Measurements from ENCODE around the gene SDR39U1.

Gene SDR39U1

DNA sequence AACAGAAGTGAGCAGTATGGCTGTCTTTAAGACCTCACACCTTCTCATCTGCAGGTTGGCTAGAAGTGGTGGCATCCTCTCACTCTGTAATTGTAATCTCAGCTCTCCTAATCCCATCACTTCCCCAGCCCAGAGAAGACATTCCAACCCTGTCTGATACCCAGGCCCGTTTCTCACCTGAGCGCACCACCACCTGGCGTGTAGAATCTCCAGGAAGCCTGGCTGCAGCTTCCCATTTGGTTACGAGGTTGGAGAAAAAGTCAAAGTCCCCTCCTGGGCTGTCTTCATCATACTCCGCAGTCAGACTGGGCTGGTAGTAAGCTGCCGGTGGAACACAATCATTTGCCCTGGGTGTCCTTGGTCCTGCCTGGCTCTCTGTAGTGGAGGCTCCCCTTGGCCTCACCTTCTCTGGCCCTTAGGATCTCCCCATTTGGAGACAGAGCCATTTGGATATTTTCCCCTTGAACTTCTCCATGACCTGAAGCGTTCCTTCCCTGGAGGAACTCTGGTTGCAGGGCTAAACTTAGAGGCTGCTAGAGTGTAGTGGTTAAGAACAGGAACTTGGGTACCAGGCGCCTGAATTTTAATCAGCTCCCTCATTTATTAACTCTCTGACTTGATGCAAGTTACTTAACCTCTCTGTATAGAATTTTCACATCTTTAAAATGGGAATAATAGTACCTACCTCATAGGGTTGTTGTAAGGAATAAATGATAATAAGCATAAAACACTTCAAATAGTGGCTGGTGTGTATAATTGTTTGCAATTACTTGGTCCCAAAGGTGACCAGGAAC, 1.8 kb downstream of the SDR39U1 start:
- no peak for DNase-seq (ENCODE audit: low read depth, low spot score)
- TF ChIP-seq CTCF (IDR thresholded peaks at IDR 0.05; ENCODE audit: low read depth, low read length), result no peak
- in situ Hi-C loops (cut with HindIII; ENCODE audit: low sequenced_read_pairs), result no loop called here
- no peak overlapping the region for H3K4me3 ChIP-seq (ENCODE audit: low read depth, low read length)

DNA sequence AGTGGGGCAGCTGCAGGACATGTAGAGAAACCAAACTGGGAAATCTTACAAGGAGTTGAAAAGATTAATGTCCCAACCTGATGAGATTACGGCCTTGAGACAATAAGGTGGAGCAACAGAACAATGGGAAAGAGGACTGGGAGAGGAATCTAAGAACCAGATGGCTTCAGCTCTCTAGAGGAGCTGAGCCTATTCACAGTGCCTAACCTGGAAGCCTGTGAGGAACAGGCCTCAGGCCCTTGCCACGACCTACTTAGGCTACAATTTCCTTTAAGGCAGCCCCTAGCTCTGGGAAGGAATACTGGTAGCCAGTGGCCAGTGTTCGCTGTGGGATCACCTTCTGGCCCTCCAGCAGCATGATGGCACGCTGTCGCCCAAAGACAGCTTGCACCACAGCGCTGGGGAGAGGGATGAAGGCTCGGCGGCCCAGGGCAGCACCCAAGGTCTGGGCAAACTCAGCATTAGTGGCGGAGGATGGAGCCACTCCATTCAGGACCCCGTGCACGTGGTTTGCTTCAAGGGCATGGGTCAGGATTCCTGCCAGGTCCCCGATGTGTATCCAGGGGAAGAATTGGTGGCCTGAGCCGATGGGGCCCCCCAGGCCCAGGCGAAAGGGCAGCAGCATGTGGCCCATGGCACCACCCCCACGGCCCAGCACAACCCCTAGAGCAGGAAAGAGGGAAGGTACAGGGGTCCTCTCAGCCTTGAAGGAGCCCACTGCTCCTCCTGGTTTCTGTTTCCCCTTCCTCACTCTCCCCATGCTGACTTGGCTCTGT, 2.6 kb downstream of the SDR39U1 start:
- no peak for DNase-seq (ENCODE audit: low read depth, low spot score)
- in situ Hi-C loops (cut with HindIII; ENCODE audit: low sequenced_read_pairs), result loop anchor here (10.0 kb wide), 1 partner anchor 105 kb away; the partner anchor contains the start of genes ADCY4 and RIPK3
- TF ChIP-seq CTCF (IDR thresholded peaks at IDR 0.05; ENCODE audit: low read depth, low read length), result no peak
- no peak overlapping the region for H3K4me3 ChIP-seq (ENCODE audit: low read depth, low read length)

GRCh38 chr14:24439257-24439656, 3.3 kb downstream of the SDR39U1 start:
- in situ Hi-C loops (cut with HindIII; ENCODE audit: low sequenced_read_pairs), result loop anchor here (10.0 kb wide), 1 partner anchor 104 kb away; the partner anchor contains the start of genes ADCY4 and RIPK3
- TF ChIP-seq CTCF (IDR thresholded peaks at IDR 0.05; ENCODE audit: low read depth, low read length), result no peak
- DNase-seq (ENCODE audit: low read depth, low spot score), result no peak
- H3K4me3 ChIP-seq (ENCODE audit: low read depth, low read length), result no peak overlapping the region

GRCh38 chr14:24438223-24439097, 4.1 kb downstream of the SDR39U1 start:
- no peak overlapping the region for H3K4me3 ChIP-seq (ENCODE audit: low read depth, low read length)
- in situ Hi-C loops (cut with HindIII; ENCODE audit: low sequenced_read_pairs), result loop anchor here (10.0 kb wide), 1 partner anchor 104 kb away; the partner anchor contains the start of genes ADCY4 and RIPK3
- TF ChIP-seq CTCF (IDR thresholded peaks at IDR 0.05; ENCODE audit: low read depth, low read length), result no peak
- DNase-seq (ENCODE audit: low read depth, low spot score), result no peak

DNA sequence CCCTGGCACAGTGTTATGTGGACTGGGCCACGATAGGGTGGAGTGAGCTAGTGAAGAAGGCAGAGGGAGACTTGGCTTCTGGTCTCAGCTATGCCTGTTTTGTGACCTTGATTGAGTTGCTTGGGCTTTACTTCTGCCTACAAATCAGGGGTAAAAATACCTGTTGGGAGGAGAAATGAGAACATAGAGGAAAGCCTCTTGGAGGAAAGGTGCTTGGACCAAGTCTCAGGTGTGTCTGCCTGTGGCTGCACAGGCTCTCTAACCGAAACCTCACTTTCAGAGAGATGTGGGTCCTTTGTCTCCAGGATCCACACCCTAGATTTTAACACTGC, 4.9 kb downstream of the SDR39U1 start:
- DNase-seq (ENCODE audit: low read depth, low spot score), result no peak
- in situ Hi-C loops (cut with HindIII; ENCODE audit: low sequenced_read_pairs), result loop anchor here (10.0 kb wide), 1 partner anchor 103 kb away; the partner anchor contains the start of genes ADCY4 and RIPK3
- TF ChIP-seq CTCF (IDR thresholded peaks at IDR 0.05; ENCODE audit: low read depth, low read length), result no peak
- H3K4me3 ChIP-seq (ENCODE audit: low read depth, low read length), result no peak overlapping the region

All from astrocyte of the spinal cord (primary cell).